AG09309 (cell line): ENCODE data around the gene CD36.
"Not testable (repeated sequence)": the region's sequence is repeated elsewhere in the genome, so short reads cannot be mapped to it uniquely, and the experiment has no call there.

Source experiments
- DNase-seq: peaks from one replicate; pipeline ENCODE4 v3.0.0-alpha.2; 2010; ENCODE audit warnings: low read depth
- H3K4me3 ChIP-seq: 2 replicates; pipeline ENCODE4 v1.5.1; 2011; ENCODE audit warnings: mild to moderate bottlenecking, low read depth, low read length, moderate library complexity; ENCODE audit not compliant: control insufficient read depth
- TF ChIP-seq, protein P1 (sequence below): IDR thresholded peaks from 2 replicates; pipeline ENCODE4 v1.5.1; 2011; ENCODE audit warnings: mild to moderate bottlenecking, low read depth, low read length, inconsistent platforms; ENCODE audit not compliant: insufficient read depth, control insufficient read depth; ENCODE audit errors: missing control alignments

The CD36 gene

DNA sequence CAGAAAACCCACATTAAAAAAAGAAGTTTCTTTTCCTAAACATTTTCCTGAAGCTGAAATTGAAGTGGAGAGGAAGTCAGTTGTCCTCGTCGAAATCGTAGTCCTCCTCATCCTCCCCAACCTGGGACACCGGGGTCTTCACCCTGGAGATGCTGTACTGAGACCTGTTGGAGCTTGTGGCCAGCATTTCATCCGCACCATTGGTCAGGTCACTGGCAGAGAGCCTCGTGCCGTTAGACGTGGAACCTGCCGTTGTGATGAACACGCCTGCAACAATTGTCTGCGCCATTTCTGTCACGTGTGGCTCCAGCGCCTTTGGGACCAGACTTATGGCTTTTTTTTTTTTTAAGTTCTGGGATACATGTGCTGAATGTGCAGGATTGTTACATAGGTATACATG lies 23.8 kb downstream of the CD36 start:
- no peak for DNase-seq
- TF ChIP-seq, protein P1, sequence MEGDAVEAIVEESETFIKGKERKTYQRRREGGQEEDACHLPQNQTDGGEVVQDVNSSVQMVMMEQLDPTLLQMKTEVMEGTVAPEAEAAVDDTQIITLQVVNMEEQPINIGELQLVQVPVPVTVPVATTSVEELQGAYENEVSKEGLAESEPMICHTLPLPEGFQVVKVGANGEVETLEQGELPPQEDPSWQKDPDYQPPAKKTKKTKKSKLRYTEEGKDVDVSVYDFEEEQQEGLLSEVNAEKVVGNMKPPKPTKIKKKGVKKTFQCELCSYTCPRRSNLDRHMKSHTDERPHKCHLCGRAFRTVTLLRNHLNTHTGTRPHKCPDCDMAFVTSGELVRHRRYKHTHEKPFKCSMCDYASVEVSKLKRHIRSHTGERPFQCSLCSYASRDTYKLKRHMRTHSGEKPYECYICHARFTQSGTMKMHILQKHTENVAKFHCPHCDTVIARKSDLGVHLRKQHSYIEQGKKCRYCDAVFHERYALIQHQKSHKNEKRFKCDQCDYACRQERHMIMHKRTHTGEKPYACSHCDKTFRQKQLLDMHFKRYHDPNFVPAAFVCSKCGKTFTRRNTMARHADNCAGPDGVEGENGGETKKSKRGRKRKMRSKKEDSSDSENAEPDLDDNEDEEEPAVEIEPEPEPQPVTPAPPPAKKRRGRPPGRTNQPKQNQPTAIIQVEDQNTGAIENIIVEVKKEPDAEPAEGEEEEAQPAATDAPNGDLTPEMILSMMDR: no peak
- H3K4me3 ChIP-seq: no peak overlapping the region

DNA sequence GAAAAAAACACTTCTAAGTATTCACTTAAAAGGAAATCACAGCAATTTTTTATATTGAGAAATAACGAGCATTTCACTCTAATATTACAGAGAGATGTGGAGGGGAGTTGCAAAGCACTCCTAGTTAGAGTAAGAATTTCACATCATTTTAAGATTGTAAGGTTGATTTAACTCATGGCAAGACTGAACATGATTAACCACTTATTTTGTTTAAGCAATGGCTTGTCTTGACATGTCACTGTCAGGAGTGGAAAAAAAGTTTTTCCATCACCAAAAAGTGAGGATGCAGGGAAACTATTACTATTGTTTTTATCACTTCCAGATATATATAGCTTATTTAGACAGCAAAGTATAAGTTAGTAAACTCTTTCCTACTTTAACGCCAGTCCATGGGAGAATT lies 27.1 kb downstream of the CD36 start:
- no peak overlapping the region for H3K4me3 ChIP-seq
- TF ChIP-seq, protein P1: no peak
- DNase-seq: no peak

DNA sequence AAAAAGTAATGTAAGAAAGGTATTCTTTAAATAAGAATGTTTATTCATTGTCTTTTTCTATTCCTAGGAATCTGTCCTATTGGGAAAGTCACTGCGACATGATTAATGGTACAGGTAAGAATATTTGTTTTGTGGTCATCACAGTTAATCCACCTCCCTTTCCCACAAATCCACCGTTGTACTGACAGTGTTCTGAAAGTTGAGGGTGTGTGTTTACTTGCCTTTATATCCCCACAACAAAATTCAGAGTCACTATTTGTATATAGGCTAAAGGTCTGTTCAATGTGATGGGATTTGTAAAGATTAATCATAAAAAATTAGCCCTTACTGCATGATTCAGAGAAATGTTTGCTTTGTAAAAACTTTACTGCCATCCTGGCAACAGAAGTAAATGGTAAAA lies 27.9 kb downstream of the CD36 start:
- H3K4me3 ChIP-seq: no peak overlapping the region
- TF ChIP-seq, protein P1: no peak
- no peak for DNase-seq

DNA sequence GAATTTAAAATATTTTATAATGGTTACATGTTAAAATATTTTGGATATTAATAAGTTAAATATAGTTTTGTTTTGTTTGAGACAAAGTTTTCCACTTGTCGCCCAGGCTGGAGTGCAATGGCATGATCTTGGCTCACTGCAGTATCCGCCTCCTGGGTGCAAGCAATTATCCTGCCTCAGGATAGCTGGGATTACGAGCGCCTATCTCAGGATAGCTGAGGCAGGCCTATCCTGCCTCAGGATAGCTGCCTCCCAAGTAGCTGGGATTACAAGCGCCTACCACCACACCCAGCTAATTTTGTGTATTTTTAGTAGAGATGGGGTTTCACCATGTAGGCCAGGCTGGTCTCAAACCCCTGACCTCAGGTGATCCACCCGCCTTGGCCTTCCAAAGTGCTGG lies 30.9 kb downstream of the CD36 start:
- H3K4me3 ChIP-seq, DNase-seq: not testable (repeated sequence)

DNA sequence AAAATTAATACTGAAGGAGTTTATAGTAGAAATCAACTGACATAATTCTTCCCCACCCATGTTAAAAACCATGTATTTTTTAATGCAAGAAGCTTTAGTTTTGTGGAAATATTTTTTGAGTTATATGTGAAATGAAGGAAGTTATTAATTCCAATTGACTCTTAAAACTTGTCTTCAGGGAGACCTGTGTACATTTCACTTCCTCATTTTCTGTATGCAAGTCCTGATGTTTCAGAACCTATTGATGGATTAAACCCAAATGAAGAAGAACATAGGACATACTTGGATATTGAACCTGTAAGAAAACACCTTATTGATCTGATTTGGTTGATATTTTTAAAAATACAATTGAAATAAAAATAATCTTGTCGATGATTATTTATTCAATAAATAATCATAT lies 33.3 kb downstream of the CD36 start:
- no peak for DNase-seq
- H3K4me3 ChIP-seq: no peak overlapping the region
- TF ChIP-seq, protein P1: no peak

DNA sequence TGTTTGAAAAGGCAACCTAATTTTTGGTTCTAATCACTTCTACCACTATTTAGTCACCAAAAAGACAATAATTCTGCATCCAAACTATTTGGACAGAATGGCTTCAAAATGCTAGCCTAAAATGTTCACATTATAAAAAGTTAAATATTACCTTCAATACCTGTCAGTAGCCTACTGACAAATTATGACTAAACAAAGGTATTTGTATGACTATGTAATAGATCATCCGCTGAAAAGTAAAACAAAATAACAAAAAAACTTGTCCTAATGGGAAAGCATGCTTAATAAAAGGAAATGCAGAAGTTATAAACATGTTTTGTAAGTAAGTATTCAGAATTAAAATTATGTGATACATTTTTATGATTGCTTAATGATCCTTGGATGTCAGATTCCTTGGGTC lies 36.6 kb downstream of the CD36 start:
- no peak for DNase-seq
- H3K4me3 ChIP-seq: no peak overlapping the region
- TF ChIP-seq, protein P1: no peak

DNA sequence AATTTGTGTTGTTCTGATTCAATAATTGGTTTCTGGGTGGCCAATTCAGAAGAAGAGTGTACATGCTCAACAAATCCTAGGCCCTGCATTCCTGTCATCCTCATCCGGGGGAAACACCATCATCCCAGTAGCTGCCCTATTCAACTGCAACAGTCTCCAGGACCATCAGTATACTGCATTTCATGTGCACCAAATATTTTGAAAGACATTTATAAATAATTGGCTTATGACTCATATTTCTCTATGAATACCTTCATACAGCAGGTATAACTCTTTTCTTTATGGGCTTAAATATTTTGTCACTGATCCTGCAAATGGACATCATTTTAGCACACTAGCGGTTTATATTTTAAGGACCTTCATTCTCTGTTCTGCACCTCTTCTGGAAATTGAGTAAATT lies 38.0 kb downstream of the CD36 start:
- TF ChIP-seq, protein P1: no peak
- DNase-seq: no peak

DNA sequence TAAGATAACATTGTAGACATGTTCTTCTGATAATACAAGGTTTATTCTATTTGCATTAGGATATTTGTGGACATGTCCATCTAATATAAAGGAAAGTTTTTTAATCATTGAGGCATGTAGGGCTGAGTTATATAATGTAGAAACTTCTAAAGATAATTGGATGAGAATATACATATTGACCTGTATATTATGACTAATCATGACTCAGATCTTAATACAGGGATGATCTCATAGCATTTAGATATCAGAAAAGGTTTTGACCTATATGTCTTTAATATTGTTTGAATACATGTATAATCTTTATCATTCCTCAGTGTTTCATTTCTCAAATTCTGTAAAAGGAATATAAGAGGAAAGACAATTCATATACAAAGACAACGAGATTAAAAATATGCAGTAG lies 39.2 kb downstream of the CD36 start:
- H3K4me3 ChIP-seq: no peak overlapping the region
- DNase-seq: no peak
- TF ChIP-seq, protein P1: no peak

More for the DNA sequence above, 38.0 kb downstream of the CD36 start:
- no peak overlapping the region for H3K4me3 ChIP-seq
